T-helper 2 cell treated with Interferon-gamma antibody and Interleukin-4, amounts not matched to agents 5 μg/mL and 100 μg/mL, for 36 hours (primary cell): ENCODE measurements around the gene EFNA4.

Source experiments
- DNase-seq: peaks from one replicate; pipeline ENCODE4 v3.0.0; 2021; ENCODE audit warnings: low spot score
- H3K27ac Mint-ChIP-seq: one replicate; pipeline ENCODE4 v1.8.0; 2021; ENCODE audit warnings: mild to moderate bottlenecking, mixed read lengths
- H3K27me3 Mint-ChIP-seq: one replicate; pipeline ENCODE4 v1.8.0; 2021; ENCODE audit warnings: low read depth, mixed read lengths
- H3K36me3 Mint-ChIP-seq: one replicate; pipeline ENCODE4 v1.8.0; 2021; ENCODE audit warnings: low read depth, mixed read lengths
- H3K4me1 Mint-ChIP-seq: one replicate; pipeline ENCODE4 v1.8.0; 2021; ENCODE audit warnings: low read depth, mixed read lengths
- H3K4me3 Mint-ChIP-seq: one replicate; pipeline ENCODE4 v1.8.0; 2022; ENCODE audit warnings: mild to moderate bottlenecking, moderate library complexity, mixed read lengths
- H3K9me3 Mint-ChIP-seq: one replicate; pipeline ENCODE4 v1.8.0; 2021; ENCODE audit warnings: mixed read lengths

EFNA4 gene

DNA sequence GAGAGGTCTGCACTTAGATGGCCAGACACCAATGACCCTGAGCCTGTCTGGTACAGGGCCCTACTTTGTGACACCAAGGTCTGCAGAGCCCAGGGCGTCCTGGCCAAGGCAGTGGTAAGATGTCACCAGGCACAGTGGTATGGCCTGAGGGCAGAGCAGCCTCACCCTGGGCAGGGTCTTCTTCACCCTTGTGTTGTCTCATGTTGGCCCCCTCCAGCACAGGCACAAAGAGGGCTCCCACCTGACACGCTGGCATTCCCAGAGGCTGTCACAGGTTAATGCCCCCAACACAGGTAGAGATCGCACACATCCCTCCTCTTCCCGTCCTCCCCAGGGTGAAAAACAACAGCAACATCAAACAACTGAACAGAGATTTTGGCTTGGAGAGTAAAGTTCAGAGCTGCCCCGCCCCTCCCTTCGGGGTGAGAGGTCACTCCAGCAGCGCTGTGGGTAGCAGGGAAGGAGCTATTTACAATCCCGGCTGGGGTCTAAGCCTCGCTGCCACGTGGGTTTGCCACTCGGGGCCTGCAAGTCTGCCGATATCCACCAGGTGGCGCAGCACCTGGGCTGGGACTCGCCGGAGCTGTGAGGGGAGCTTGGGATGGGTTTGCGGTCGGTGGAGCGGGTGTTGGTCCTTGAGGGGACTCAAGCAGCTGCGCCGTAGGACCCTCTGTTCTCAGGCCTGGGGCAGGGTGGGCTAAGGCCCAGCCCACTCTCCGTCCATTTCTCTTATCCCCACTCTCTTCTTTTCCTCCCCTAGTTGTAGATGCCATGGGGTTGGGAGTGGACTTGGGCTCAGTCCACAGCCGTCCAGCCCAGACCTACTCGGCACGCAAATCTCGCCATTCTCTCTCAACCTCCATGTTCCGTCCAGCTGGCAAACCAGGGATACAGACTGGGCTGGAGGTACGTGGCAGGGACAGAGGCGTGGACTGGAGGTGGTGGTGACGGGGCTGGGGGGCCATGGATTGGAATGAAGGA, 27.8 kb downstream of the EFNA4 start:
- no peak overlapping the region for H3K27ac Mint-ChIP-seq
- no peaks in the 10 kb centered on the region for H3K9me3 Mint-ChIP-seq
- H3K4me1 Mint-ChIP-seq, result peaks cover 4% of the 10 kb centered on the region
- DNase-seq, result peak; percentile 70
- peaks cover 20% of the 10 kb centered on the region for H3K27me3 Mint-ChIP-seq
- no peaks in the 10 kb centered on the region for H3K36me3 Mint-ChIP-seq
- peak overlapping the region; percentile 1 for H3K4me3 Mint-ChIP-seq

DNA sequence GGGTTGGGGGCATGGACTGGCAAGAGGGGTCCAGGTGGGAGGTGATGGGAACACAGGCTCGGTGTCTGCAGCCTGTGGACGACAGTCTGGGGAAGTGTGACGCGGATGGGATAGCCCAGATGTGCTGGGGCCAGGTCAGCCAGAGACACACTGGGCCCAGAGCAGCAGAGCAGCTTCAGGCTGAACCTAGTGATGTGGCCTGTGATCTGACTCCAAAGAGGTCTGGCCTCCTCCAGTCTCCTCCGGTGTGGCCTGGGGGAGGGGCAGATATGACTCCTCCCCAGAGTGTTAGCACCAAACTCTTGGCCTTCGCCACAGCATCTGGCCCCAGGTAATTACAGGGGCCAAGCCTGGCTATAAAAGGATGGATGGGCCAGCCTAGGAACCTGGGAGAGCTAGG, 28.6 kb downstream of the EFNA4 start:
- H3K36me3 Mint-ChIP-seq, result no peaks in the 10 kb centered on the region
- peaks cover 4% of the 10 kb centered on the region for H3K4me1 Mint-ChIP-seq
- peaks cover 24% of the 10 kb centered on the region for H3K27me3 Mint-ChIP-seq
- no peaks in the 10 kb centered on the region for H3K9me3 Mint-ChIP-seq
- H3K27ac Mint-ChIP-seq, result no peak overlapping the region
- DNase-seq, result no peak
- H3K4me3 Mint-ChIP-seq, result no peak overlapping the region

DNA sequence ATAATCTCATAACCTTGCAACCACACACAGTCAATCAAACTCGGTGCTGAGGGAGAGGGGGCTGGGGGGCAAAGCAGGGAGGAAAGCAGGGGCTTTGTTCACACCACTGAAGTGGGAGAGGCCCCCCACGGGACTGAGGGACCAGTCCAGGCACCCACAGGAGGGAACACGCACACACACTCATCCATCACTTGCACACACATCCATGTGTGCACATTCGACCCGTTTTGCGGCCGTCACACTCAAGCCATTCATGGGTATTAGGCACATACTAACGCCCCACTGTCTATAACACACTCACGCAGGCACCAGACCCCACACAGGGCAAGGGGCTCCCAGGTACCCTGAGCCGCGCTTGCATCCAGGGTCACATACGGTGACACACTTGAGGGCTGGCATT, 29.1 kb downstream of the EFNA4 start:
- no peak for DNase-seq
- peaks cover 4% of the 10 kb centered on the region for H3K4me1 Mint-ChIP-seq
- no peak overlapping the region for H3K27ac Mint-ChIP-seq
- H3K4me3 Mint-ChIP-seq, result no peak overlapping the region
- H3K9me3 Mint-ChIP-seq, result no peaks in the 10 kb centered on the region
- peaks cover 24% of the 10 kb centered on the region for H3K27me3 Mint-ChIP-seq
- H3K36me3 Mint-ChIP-seq, result no peaks in the 10 kb centered on the region

DNA sequence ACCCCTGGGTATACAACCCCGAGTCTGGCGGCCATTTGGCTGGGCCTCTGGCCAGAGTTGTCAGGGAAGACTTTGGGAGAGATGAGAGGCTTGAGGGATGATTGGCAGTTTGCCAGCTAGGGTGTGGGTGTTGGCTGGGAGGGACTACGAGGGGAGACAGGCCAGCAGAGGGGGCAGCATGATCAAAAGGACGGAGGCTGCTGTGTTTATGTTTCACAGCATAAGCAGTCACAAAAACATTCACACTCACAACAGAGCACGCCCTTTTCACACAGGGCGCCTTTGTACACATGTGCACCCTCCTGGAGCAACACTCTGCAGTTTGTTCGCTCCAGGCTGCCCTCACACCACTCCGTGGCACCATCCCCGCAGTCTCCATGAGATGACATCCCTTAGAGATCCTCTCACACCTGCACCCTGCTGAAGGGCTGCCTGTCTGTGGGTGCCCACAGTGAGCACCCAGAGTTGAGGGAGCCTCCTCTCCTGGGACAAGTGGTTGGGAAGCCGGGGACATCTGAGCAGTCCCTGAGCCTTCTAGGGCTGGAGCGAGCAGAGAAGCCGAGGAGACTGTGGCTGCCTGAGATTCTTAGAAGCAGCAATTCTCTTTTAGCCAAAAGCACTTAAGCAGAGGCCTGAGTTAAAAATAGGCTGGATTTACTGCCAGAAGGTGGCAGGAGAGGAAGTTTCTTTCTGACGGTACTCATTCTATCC, 30.5 kb downstream of the EFNA4 start:
- Mint-ChIP-seq H3K27ac (no peak overlapping the region), H3K27me3 (peaks cover 24% of the 10 kb centered on the region), H3K4me3 (no peak overlapping the region), H3K36me3 (no peaks in the 10 kb centered on the region), H3K4me1 (peaks cover 4% of the 10 kb centered on the region), H3K9me3 (no peaks in the 10 kb centered on the region)
- no peak for DNase-seq

DNA sequence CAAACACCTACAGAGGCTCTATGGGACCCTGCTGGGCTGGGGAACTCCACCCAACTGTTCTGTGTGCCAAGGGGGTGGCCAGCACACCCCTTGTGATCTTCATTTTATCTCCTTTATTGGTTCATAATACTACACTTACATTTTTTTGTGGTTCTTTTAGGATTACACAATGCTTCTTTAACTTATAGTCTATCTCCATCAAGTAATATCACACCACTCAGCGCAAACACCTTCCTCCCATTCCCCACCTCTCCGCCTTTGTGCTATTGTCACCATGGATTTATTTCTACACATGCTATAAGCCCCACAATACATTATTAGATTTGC, 31.0 kb downstream of the EFNA4 start:
- DNase-seq, result no peak
- Mint-ChIP-seq H3K36me3 (no peaks in the 10 kb centered on the region), H3K9me3 (no peaks in the 10 kb centered on the region), H3K4me3 (no peak overlapping the region), H3K27ac (no peak overlapping the region), H3K4me1 (peaks cover 4% of the 10 kb centered on the region), H3K27me3 (peaks cover 24% of the 10 kb centered on the region)

DNA sequence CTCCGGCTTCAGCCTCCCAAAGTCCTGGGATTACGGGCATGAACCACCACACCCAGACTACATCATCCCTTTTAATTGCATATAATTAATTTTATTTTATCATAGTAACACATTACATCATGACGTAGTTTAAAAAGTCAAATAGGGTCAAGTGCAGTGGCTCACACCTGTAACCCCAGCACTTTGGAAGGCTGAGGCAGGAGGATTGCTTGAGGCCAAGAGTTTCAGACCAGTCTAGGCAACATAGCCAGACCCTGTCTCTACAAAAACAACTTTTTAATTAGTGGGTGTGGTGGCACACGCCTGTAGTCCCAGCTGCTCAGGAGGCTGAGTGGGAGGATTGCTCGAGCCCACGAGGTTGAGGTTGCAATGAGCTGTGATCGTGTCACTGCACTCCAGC, 35.8 kb downstream of the EFNA4 start:
- Mint-ChIP-seq H3K27me3 (peaks cover 22% of the 10 kb centered on the region), H3K36me3 (no peaks in the 10 kb centered on the region), H3K27ac (no peak overlapping the region), H3K9me3 (no peaks in the 10 kb centered on the region), H3K4me1 (no peaks in the 10 kb centered on the region), H3K4me3 (no peak overlapping the region)
- no peak for DNase-seq

DNA sequence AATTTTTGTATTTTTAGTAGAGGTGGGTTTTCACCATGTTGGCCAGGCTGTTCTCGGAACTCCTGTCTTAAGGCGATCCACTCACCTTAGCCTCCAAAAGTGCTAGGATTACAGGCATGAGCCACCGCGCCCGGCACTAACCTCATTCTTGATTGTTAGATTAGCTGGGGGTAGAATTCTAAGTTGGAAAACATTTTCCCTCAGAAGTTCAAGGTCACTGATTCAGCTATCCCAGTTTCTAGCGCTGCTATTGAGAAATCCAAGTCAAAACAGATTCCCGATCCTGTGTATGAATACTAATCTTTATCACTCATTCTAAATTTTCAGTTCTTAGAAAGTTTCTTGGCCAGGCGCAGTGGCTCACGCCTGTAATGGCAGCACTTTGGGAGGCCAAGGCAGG, 39.8 kb downstream of the EFNA4 start:
- no peaks in the 10 kb centered on the region for H3K9me3 Mint-ChIP-seq
- no peaks in the 10 kb centered on the region for H3K36me3 Mint-ChIP-seq
- DNase-seq, result no peak
- no peaks in the 10 kb centered on the region for H3K4me1 Mint-ChIP-seq
- H3K27ac Mint-ChIP-seq, result no peak overlapping the region
- no peak overlapping the region for H3K4me3 Mint-ChIP-seq
- peaks cover 6% of the 10 kb centered on the region for H3K27me3 Mint-ChIP-seq

DNA sequence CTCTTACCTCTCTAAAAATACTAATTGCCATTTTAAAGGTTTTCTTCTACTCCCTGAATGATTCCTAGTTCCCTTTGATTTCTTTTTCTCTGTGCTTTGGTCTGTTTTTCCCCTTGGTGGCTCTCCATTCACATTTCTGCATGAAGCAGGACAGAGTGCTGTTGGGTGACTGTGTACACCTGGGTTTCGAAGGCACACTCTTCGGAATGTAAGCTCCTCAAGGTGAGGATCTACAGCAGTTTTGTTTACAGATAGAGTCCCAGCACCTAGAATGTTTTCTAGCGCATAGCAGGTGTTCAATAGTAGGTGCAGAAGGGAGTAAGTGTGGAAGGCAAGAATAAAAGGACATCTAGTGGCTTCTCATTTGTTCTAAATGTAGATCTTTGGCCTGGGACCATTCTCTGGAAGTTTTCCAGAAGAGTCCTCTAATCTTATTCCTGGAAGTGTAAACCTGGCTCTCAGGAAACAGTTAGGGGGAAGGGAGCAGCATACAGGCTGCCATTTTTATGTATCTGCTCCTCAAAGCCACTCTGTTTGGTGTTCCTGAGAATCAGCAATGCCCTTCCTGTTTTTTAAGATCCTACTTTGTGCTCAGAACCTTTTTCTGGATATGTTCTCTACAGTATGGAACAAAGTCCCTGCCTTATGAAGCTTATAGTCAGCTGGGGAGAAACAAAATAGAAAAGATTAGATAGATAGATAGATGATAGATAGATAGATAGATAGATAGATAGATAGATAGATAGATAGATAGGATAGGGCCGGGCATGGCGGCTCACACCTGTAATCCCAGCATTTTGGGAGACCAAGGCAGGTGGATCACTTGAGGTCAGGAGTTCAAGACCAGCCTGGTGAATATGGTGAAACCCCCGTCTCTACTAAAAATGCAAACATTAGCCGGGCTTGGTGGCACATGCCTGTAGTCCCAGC, 41.3 kb downstream of the EFNA4 start:
- no peaks in the 10 kb centered on the region for H3K9me3 Mint-ChIP-seq
- no peak overlapping the region for H3K27ac Mint-ChIP-seq
- no peaks in the 10 kb centered on the region for H3K36me3 Mint-ChIP-seq
- DNase-seq, result no peak
- H3K4me3 Mint-ChIP-seq, result no peak overlapping the region
- H3K27me3 Mint-ChIP-seq, result peaks cover 6% of the 10 kb centered on the region
- no peaks in the 10 kb centered on the region for H3K4me1 Mint-ChIP-seq

DNA sequence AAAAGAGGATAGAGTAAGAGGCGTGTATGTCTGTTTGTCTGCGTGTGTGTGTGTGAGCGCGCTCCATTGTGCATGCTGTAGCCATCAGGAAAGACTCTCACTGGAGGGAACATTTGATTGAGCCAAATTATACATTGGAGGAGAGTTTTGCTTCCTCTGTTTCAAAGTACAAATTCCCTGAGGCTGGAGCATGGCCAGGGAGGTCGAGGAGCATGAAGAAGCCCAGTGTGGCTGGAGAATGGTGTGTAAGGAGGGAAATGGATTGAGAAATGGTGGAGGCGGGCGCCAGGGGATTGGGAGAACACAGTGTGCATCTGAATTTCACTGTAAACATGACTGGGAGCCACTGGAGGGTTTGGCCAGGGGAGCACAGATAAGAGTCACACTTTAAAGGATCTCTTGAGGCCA, 42.1 kb downstream of the EFNA4 start:
- Mint-ChIP-seq H3K27ac (no peak overlapping the region), H3K27me3 (peaks cover 6% of the 10 kb centered on the region), H3K4me1 (no peaks in the 10 kb centered on the region), H3K36me3 (no peaks in the 10 kb centered on the region), H3K9me3 (no peaks in the 10 kb centered on the region), H3K4me3 (no peak overlapping the region)
- no peak for DNase-seq

DNA sequence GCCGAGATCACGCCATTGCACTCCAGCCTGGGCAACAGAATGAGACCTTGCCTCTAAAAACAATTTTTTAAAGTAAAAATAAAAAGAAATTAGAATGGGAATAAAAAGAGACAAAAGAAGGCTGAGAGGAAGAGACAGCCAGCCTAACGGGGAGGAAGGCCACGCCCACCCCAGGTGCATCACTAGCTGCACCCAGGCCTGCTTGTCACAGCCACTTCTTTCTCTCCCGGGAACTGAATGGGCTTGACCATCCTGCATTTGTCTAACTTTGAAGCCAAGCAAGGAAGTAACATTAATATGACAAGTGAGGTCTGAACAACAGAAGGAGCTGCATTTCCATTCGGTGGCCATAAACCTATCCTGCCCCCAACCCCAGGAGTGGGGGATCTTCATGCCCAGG, 43.3 kb downstream of the EFNA4 start:
- no peak overlapping the region for H3K27ac Mint-ChIP-seq
- peaks cover 6% of the 10 kb centered on the region for H3K27me3 Mint-ChIP-seq

DNA sequence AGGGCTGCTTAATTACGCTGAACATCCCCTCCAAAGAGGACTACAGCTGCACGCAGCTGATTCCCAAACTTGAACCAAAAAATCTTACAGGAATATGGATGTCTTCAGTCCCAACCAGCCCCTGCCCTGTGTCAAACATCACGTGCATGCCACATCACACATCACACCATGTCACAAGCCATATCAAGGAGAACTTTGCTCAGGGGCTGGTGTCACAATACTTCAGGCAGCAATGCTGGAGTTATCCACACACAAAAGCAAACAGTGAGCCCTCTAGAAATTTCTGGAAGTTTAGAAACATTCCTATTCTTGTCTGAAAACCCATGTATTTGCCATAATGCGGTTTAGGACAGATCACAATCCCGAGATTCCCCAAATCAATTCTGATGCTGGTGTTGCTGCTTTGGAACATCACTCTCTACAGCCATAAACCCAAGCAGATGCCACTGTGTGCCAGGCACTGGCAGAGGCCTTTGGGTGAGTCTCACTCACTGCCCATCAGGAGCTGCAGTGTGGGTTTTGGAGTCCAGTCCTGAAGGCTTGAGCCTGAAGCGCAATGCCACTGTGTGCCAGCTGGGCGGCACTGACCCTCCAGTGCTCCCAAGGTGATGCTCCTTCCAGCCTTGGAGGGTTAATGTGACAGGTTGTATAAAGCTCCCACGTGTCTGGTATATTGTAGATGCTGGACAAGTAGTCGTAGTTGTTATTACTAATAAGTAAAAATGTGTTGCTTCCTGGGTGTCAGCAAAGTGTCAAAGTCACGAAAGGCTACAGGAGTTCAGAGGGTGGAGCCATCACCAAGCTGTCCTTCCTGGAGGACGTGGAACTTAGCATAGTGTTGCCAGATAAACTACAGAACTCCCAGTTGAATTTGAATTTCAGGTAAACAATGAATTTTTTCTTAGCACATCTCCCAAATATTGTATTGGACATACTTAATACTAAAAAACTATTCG, 44.0 kb downstream of the EFNA4 start:
- Mint-ChIP-seq H3K4me1 (no peaks in the 10 kb centered on the region), H3K27me3 (peaks cover 6% of the 10 kb centered on the region), H3K9me3 (no peaks in the 10 kb centered on the region), H3K4me3 (no peak overlapping the region), H3K36me3 (no peaks in the 10 kb centered on the region), H3K27ac (no peak overlapping the region)
- no peak for DNase-seq

More for the DNA sequence above, 43.3 kb downstream of the EFNA4 start:
- Mint-ChIP-seq H3K9me3 (no peaks in the 10 kb centered on the region), H3K36me3 (no peaks in the 10 kb centered on the region), H3K4me1 (no peaks in the 10 kb centered on the region), H3K4me3 (no peak overlapping the region)
- DNase-seq, result no peak

DNA sequence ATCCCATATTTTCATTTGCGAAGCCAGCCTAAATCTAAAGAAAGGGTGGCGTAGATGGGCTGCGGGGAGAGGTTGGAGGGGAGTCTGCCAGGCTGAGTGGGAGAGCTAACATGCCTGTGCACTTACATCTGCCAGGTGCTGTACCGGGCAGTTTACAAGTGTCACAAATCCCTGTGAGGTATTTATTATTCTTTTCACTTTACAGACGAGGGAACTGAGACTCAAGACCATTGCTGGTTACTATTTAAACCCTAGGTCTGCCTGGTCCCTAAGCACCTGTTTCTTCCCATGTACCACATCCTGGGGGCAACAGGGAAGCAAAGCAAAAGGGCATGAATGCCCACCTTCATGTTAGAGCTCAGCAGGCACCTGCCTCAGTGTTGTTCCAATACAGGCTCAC, 44.8 kb downstream of the EFNA4 start:
- no peaks in the 10 kb centered on the region for H3K36me3 Mint-ChIP-seq
- no peak overlapping the region for H3K4me3 Mint-ChIP-seq
- H3K27ac Mint-ChIP-seq, result no peak overlapping the region
- no peak for DNase-seq
- H3K9me3 Mint-ChIP-seq, result no peaks in the 10 kb centered on the region
- peaks cover 6% of the 10 kb centered on the region for H3K27me3 Mint-ChIP-seq
- H3K4me1 Mint-ChIP-seq, result no peaks in the 10 kb centered on the region

DNA sequence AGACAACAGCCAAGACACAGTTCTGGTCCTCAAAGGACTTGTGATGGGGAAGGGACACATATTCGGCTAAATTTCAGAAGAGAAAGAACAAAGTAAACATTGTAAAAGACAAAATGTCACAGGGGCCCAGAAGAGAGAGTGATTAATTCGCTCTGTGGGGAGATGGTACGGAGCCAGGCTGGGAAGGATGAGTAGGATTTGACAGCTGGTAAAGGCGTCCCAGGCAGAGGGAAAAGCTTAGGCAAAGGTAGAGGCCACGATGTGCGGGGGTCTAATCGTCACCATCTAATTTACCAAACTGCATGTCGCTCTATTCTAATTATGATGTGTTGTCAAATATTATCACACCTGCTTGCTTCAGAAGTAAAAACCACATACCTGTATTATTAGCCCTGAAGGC, 46.8 kb downstream of the EFNA4 start:
- no peaks in the 10 kb centered on the region for H3K36me3 Mint-ChIP-seq
- H3K4me3 Mint-ChIP-seq, result no peak overlapping the region
- no peaks in the 10 kb centered on the region for H3K9me3 Mint-ChIP-seq
- no peaks in the 10 kb centered on the region for H3K4me1 Mint-ChIP-seq
- H3K27me3 Mint-ChIP-seq, result peaks cover 8% of the 10 kb centered on the region
- no peak overlapping the region for H3K27ac Mint-ChIP-seq
- no peak for DNase-seq
